HG02763 (cell line): ENCODE measurements around the gene SRSF3.
"Not testable (repeated sequence)": the region's sequence is repeated elsewhere in the genome, so short reads cannot be mapped to it uniquely, and the experiment has no call there.

Experiments
- ATAC-seq: cut with Tn5 transposase; IDR thresholded peaks from one replicate; pipeline ENCODE4 v1.9.1; 2021; ENCODE audit warnings: mild to moderate bottlenecking, moderate library complexity; ENCODE audit not compliant: unreplicated experiment

Gene SRSF3

DNA sequence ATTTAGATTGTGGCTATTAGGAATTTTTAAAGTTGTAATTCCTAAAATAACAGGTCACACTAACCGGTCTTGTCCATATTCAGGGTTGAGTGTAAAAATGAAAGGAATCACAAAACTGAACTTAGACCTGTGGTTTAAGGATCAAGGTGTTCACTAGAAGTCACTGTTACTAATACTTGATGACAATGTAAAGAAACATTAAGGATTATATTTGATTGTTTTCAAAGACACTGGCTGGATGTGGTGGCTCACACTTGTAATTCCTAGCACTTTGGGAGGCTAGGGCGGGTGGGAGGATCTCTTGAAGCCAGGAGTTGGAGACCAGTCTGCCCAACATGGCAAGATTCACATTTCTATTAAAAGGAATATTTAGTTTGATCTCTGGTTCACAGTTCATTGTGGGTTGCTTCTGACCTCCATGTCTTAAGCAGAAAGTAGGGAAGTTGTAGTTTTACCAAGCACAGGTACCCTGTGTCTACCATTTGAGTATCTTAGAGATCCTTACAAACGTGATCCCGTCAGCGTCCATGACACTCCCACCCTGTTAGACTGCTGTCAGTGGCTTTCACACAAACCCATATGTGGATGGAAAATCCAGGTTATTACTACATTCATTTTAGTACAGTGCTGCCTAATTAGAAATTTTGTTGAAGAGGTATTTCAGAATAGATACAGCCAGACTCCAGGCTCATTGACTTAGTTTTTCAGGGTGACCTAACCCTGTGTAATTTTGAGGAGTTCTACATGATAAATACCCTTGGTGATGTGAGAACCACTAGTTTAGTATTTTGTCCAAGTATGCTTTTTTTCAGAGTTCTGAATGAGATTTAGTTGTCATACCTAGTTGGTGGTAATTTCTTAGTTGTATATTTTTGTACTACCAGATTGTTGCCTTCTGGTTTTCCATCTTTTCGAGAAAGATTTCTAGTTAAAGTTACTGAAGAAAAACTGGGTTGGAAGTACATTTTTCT is 10.2 kb downstream of the SRSF3 start:
- no peak for ATAC-seq

DNA sequence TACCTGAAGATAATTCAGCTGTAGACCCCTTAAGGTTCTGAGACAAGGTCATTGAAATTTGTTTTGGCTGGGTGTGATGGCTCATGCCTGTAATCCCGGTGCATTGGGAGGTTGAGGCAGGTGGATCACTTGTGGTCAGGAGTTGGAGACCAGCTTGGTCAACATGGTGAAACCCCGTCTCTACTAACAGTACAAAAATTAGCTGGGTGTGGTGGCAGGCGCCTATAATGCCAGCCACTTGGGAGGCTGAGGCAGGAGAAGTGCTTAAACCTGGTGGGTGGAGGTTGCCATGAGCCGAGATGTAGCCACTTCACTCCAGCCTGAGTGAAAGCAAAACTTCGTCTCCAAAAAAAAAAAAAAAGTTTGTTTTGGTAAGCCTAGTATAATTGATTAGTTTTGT is 11.0 kb downstream of the SRSF3 start:
- no peak for ATAC-seq

DNA sequence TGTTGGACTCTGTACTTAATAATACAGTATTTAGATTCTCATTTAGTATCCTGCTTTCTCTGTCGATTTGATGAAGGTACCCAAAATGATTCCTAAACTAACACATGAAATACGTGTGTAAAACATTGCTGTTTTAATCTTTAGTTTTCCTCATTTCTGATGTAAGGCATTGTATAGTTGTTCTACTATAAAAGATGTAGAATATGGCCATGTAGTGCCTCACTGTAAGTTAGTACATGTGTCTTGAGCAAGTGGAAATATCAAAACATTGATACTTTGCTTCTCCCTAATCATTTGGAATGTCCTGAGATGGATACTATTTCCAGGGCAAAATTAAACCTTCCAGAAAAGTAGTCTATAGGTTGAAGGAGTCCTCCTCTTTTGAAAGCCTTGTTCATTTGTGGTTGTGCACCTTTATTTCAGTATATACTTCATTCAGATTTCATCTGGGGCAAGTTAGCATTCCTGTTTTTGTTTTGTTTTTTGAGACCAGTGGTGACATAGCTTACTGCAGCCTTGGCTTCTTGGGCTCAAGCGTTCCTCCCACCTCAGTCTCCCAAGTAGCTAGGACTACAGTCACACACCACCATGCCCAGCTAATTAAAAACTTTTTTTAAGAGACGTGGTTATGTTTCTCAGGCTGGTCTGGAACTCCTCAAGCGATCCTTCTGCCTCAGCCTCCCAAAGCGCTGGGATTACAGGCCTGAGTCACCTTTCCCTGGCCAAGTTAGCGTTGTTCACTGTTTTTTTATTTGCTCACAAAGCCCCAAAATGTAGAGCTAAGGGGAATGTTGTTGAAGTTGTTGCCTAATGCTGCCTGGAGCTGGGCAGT is 11.6 kb downstream of the SRSF3 start:
- no peak for ATAC-seq

DNA sequence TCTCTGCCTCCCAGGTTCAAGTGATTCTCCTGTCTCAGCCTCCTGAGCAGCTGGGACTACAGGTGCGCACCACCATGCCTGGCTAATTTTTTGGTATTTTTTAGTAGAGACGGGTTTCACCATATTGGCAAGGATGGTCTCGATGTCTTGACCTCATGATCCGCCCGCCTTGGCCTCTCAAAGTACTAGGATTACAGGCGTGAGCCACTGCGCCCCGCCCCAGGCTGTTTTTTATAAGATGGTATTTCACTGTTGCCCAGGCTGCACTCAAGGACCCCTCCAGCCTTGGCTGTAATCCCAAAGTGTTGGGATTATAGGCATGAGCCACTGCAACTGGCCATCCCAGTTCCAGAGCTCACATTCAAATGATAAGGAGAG is 13.1 kb downstream of the SRSF3 start:
- ATAC-seq, result not testable (repeated sequence)

DNA sequence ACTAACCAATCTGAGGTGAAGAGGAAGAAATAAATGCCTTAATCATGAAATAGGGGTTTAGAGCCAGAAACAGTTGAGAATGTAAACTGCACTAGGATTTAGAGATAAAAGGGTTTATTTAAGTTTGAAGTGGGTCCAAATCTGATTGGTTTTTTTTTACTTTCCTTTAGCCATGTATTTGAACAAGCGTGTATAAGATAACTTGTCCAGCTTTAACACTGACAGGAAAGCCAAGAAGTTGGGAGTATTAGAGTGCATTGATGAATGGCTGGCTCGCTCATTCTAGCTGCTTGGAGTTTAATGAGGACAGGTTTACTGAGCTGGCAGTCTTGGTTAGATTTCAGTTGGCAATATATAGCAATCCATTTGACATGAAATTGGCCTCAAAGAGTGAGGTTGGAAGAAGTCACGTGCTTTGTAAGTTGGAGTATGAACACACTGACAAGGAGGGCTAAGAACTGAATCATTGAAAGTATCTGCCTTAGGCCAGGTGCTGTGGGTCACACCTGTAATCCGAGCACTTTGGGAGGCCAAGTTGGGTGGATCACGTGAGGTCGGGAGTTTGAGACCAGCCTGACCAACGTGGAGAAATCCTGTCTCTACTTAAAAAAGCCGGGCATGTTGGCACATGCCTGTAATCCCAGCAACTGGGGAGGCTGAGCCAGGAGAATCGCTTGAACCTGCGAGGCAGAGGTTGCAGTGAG is 13.7 kb downstream of the SRSF3 start:
- ATAC-seq, result no peak

DNA sequence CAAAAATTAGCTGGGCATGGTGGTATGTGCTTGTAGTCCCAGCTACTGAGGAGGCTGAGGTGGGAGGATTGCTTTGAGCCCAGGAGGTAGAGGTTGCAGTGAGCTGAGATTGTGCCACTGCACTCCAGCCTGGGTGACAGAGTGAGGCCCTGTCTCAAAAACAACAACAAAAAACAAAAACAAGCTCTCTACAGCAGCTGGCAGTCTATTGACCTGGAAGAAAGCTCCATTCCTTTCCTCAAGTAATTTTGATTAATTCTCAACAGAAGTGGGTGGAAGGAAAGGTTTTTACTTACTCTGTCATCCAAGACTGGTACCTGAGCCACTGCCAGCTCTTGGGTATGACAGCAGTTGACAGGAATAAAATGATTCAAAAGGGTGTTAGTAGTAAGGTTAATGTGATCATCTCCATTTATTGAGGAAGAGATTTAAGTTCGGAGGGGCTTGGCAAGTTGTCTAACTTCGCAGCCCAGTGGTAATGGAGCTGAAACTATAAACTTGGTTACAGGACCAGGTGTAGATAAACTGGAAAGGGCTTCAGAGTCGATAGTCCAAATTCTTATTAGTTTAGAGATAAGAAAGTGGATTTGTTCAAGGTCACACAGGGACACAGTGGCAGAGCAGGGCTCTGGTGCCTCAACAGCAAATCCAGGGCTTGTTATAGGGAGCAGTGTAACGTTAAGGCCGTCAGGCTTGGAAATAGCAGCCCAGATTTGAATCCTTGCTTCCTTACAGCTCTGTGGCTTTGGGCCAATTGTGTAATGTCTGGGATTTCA is 14.8 kb downstream of the SRSF3 start:
- no peak for ATAC-seq

DNA sequence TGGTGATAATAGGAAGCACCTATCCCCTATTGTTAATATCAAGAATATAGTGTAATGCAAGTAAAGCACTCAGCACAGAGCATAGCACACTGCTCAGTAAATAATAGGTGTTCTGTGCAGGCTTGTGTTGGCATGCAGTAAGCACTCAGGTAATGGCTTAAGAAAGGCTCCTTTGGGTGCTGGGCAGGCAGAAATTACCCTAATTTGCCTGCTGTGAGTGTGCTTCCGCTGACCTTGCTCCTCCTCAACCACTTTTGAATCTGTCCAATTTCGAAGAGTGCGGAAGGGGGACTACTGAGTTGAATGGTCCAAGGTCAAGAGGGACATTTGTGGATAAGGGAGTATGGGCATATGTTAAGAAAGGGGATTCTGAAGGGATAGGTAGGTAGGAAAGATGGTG is 15.4 kb downstream of the SRSF3 start:
- no peak for ATAC-seq

DNA sequence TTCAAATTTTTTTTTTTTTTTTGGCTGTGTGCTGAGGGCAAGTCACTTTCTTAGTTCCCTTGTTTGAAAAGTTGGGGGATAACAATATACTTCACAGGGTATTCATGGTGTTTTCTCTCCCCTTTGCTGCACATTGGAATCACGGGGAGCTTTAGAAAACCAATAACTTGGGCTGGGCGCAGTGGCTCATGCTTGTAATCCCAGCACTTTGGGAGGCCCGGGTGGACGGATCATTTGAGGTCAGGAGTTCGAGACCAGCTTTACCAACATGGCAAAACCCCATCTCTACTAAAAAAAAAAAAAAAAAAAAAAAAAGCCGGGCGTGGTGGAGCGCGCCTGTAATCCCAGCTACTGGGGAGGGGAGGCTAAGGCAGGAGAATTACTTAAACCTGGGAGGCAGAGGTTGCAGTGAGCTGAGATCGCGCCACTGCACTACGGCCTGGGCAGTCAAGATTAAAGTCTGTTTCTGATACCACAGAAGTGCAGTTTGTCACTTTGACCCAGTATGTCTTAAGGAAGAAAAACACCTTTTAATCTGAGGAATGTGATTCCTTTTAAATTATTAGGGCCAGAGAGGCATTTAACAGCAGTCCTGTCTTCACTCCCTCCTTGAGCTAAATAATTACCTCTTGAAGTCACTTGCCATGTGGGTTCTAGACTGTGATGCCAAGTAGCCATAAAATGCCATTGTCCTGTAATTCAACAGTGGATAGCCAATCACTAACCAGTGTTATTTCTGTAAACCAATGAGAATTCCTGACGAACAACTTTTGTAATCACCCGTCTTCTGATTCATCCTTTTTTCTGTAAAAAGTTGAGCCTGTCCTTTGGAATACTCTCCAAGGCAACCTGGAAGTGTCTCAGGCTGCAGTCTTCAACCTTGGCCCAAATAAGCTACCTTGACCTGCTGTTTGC is 16.1 kb downstream of the SRSF3 start:
- no peak for ATAC-seq

DNA sequence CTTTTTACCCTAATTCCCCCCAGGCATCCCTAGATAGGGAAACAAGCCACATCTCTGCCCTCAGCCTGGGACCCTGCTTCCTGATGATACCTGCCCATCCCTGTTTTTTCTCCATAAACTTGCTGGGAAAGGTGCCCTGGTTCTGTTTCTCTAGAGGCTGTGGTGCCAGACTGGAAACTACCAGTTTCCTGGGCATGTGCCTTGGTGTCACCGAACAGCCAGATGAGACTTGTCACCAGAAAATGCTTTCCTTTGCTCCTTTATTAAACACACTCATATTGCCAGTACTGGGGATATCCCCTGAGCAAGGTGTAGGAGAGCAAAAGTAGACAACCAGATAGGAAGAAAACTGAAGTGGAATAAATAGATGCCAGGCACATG is 16.8 kb downstream of the SRSF3 start:
- no peak for ATAC-seq

DNA sequence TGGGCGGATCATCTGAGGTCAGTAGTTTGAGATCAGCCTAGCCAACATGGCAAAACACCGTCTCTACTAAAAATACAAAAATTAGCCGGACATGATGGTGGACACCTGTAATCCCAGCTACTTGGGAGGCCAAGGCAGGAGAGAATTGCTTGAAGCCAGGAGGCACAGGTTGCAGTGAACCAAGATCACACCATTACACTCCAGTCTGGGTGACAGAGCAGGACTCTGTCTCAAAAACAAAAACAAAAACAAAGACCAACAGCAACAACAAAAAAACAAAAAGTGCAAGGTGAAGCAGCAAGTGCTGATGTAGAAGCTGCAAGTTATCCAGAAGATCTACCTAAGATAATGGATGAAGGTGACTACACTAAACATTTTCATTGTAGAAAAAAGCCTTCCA is 17.5 kb downstream of the SRSF3 start:
- ATAC-seq, result not testable (repeated sequence)

DNA sequence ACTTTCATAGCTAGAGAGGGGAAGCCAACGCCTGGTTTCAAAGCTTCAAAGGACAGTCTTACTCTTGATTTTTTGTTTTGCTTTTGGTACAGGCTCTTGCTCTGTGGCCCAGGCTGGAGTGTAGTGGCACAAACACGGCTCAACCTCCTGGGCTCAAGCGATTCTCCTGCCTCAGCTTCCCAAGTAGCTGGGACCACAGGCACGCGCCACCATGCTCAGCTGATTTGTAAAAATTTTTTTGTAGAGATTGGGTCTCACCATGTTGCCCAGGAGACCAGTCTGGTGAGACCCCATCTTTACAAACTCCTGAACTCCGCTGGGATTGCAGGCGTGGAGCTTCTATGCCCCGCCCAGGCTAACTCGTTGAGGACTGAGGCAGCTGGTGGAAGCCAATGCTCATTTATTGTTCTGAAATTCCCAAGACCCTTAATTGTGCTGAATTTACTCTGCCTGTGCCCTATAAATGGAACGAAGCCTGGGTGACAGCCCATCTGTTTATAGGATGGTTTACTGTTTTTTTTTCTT is 18.0 kb downstream of the SRSF3 start:
- no peak for ATAC-seq

DNA sequence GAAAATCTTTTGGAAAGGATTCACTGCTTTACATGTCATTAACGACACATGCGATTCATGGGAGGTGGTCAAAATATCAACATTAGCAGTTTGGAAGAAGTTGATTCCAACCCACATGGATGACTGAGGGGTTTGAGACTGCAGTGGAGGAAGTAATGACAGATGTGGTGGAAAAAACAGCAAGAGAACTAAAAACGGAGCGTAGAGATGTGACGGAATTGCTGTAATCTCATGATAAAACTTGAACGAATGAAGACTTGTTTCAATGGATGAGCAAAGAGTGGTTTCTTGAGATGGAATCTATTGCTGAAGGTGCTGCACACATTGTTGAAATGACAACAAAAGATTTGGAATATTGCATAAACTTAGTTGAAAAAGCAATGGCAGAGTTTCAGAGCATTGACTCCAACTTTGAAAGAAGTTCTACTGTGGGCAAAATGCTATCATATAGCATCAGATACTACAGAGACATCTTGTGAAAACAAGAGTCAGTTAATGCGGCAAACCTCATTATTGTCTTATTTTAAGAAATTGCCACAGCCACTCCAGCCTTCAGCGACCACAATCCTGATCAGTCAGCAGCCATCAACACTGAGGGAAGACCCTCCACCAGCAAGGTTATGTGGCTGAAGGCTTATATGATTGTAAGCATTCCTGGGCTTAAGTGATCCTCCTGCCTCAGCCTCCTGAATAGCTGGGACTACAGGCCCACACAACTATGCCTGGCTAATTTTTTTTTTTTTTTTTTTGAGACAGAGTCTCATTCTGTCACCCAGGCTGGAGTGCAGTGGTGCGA is 19.2 kb downstream of the SRSF3 start:
- ATAC-seq, result no peak

DNA sequence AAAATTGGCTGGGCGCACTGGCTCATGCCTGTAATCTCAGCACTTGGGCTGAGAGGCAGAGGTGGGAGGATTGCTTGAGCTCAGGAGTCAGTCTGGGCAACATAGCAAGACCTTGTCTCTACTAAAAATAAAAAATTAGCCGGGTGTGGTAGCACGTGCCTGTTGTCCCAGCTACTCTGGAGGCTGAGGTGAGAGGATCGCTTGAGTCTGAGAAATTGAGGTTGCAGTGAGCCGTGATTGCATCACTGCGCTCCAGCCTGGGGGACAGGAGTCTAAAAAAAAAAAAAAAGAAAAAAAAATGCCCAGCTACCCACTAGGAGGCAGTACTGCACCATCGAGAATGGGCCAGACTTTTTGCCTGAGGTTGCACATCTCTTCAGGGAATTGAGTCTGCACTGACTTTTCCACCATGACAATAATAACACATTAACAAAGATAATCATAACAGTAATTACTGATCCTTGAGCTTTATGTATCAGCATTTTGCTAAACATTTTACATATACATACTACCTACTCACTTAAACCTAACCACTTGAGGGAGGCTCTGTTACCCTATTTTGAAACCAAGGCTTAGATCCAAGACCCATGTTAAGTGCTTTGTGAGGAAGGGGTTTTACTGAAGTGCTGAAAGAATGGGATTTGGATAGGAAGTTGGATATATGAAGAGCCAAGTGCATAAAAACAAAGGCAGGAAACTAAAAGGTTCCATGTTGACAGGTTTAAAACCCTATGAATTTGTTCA is 21.0 kb downstream of the SRSF3 start:
- no peak for ATAC-seq

DNA sequence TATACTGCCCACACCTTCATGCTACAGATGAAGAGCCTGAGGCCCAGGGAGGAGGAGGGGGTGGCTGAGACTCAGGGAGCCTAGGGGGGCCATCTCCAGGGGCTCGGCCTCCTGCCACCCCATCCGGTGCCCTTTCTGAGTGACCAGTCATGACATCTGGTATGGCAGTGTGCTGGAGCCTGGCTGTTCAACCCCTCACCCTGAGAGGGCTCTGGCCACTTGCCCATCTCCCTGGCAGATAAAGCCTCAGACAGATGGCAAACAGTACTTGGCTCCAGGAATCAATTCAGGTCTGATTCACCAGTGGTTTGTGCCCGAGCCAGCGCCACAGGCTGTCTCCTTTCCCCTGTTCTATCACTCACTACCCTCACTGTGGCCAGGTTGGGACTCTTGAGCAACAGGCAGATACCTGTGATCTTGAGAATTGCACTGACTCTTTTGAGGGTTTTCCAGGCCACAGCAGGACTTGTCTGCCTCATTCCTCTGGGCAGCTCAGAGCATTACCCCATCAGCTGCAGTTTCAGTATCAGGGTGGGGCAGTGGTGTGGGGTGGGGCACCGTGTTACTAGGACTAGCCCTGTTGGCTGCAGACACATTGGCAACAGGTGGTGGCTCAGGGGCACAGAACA is 22.8 kb downstream of the SRSF3 start:
- ATAC-seq, result no peak

DNA sequence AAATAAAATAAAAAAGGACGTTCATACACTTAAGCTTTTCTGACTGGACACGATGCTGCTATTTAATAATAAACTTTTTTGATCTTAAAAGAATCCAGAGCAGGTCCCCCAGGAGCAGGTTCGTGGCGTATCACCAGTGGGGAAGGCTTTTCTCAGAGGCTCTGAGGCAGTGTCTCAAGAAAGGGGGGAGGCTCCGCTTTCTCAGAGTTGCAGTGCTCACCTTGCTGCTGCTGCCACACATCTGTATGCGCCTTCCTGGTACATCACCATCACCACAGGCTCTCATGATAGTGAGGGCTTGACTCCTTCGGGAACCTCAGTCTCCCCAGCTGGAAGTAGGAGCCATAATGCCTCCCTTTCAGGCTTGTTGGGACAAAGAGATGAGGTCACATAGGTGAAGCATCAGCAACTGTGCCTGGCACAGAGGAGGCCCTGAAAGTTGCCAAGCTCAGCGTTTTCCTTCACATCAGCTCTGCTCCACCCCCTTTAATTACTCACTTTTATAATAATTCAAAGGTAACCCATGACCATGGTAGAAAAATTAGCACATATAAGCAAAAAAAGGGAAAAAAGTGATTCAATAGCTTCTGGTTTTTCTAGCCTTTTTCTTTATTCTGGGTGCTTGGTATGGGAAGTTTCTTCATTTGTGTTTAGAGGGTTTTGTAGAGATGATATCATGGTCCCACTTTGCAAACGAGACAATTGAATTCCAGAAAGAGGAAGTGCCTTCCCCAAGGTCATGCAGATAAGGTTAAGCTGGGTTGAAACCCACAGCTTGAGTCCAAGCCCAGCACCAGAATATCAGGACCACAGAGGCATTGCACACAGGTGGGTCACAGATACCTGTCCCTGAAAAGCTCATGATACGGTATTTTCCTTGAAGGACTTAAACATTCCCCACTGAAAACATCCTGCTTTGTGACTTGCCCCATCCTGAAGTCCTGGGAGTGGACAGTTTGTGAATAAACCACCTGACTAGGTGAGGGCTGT is 24.5 kb downstream of the SRSF3 start:
- ATAC-seq, result no peak

DNA sequence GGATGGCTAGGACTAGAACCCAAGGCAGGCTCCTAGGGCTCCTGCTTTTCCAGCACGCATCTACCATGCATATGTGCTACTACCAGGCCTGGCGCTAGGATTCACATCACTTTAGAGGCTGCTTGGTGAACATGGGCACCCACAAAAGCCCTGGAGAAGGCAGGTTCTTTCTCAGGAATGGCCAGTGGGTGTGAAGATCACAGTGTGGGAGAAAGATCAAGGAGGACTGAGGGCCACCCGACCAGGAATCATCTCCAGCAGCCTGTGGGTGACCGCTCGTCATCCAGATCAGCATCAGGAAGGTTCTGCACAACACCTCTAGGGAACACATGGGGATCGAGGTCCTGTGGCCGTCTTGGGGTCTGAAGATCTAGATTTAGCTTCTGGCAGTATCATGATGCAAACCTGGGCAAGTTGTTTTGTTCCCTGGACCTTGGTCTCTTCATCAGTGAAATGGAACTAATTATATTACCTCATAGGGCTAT is 27.3 kb downstream of the SRSF3 start:
- ATAC-seq, result no peak
